HepG2 (cell line): Measurements from ENCODE around the gene ZNF148.

Experiments used
- KLF16 ChIP-seq, 2 experiments: sonication (generic) in 1 of 2; formaldehyde crosslinking in 1 of 2; IDR thresholded peaks; 2 replicates each; pipeline versions ENCODE4 v1.6.1 to v1.8.0; 2016 to 2023; ENCODE audit warnings: missing genetic modification reagents in 2 of 2, missing compliant biosample characterization in 1 of 2
- MAFF ChIP-seq: IDR thresholded peaks from 2 replicates; pipeline ENCODE4 v1.6.1; 2011; ENCODE audit warnings: low read depth, low read length, improper control_type of control experiment
- MBNL3 ChIP-seq: fragments of 250-450 bp; sonication (Bioruptor Pico); conservative IDR thresholded peaks from 2 replicates; pipeline ENCODE4 v1.8.0; 2022; ENCODE audit warnings: mild to moderate bottlenecking, inconsistent platforms
- MXD4 ChIP-seq: IDR thresholded peaks from 2 replicates; pipeline ENCODE4 v1.6.1; 2016; ENCODE audit warnings: mild to moderate bottlenecking, missing biosample characterization, missing genetic modification reagents
- MXI1 ChIP-seq: IDR thresholded peaks from 3 replicates; pipeline ENCODE4 v1.6.1; 2012; ENCODE audit warnings: low read depth, low read length, inconsistent platforms, borderline replicate concordance
- PHF8 ChIP-seq: sonication (generic); formaldehyde crosslinking; IDR thresholded peaks from 2 replicates; pipeline ENCODE4 v1.5.0; 2020; ENCODE audit warnings: missing genetic modification reagents
- POLR2AphosphoS2 ChIP-seq: IDR thresholded peaks from 2 replicates; pipeline ENCODE4 v1.6.1; 2011; ENCODE audit warnings: low read depth, low read length, improper control_type of control experiment
- RFX5 ChIP-seq: IDR thresholded peaks from 2 replicates; pipeline ENCODE4 v1.6.1; 2011; ENCODE audit warnings: low read depth, low read length, improper control_type of control experiment
- SP2 ChIP-seq: sonication (generic); formaldehyde crosslinking; IDR thresholded peaks from 2 replicates; pipeline ENCODE4 v1.5.1; 2020; ENCODE audit warnings: mild to moderate bottlenecking, missing genetic modification reagents
- SP4 ChIP-seq: sonication (generic); formaldehyde crosslinking; IDR thresholded peaks from 2 replicates; pipeline ENCODE4 v1.8.1; 2023; ENCODE audit warnings: mild to moderate bottlenecking, missing genetic modification reagents
- ZNF224 ChIP-seq: sonication (generic); formaldehyde crosslinking; IDR thresholded peaks from 2 replicates; pipeline ENCODE4 v1.5.0; 2020; ENCODE audit warnings: mild to moderate bottlenecking, missing genetic modification reagents
- ZNF292 ChIP-seq: sonication (generic); formaldehyde crosslinking; IDR thresholded peaks from 2 replicates; pipeline ENCODE4 v1.8.1; 2022; ENCODE audit warnings: mild to moderate bottlenecking, low read depth, missing genetic modification reagents, borderline replicate concordance
- ZNF441 ChIP-seq: sonication (generic); formaldehyde crosslinking; IDR thresholded peaks from 2 replicates; pipeline ENCODE4 v1.7.0; 2021; ENCODE audit warnings: missing genetic modification reagents, borderline replicate concordance
- ZNF772 ChIP-seq: sonication (generic); formaldehyde crosslinking; IDR thresholded peaks from 2 replicates; pipeline ENCODE4 v1.5.0; 2020; ENCODE audit warnings: mild to moderate bottlenecking, missing genetic modification reagents

- TF ChIP-seq MXI1 (no peak), ZNF292 (CRISPR knock-in tag) (no peak), ZNF441 (CRISPR knock-in tag) (no peak), PHF8 (CRISPR knock-in tag) (no peak), ZNF772 (CRISPR knock-in tag) (no peak), POLR2AphosphoS2 (no peak), SP2 (CRISPR knock-in tag) (no peak), ZNF224 (CRISPR knock-in tag) (no peak), KLF16 (CRISPR knock-in tag; IDR thresholded peaks at IDR 0.05) (no peak), SP4 (CRISPR knock-in tag) (no peak), MAFF (no peak), MXD4 (CRISPR knock-in tag) (no peak), RFX5 (no peak), MBNL3 (CRISPR knock-in tag) (no peak)
Measured at GRCh38 chr3:125200731-125201139, 174.4 kb downstream of the ZNF148 start.
